ENCODE results near the gene ATXN1. TPM values are rescaled to one million over a fixed set of nuclear protein-coding genes. Genes with fewer than 3 reads are reported as not detected.

ATXN1 gene
- total and polyA plus RNA-seq, 2 of the 13 experiments (the other 11 are each of a cell fraction or from before 2014, with no cell fraction given), result 20.7 to 39.5 TPM

DNA sequence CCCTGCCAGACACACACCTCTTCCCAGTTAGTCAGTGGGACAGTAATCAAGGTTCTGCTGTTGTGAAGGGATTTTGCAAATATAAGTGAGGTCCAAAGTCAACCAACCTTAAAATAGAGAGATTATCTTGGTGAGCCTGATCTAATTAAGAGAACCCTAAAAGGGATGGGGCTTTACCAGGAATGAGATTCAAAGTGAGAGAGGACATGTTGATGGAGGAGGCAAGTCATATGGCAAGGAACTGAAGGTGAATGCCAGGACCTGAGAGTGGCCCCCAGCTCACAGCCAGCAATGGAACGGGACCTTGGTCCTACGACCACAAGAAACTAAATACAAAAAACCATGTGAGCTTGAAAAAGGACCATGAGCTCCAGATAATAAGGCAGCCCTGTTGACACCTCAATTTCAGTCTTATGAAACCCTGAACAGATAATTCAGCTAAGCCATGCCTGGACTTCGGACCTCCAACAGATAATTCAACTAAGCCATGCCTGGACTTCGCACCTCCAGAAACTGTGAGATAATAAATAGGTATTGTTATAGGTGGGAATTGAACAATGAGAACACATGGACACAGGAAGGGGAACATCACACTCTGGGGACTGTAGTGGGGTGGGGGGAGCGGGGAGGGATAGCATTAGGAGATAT, 269.5 kb downstream of the ATXN1 start (continued):
- TF ChIP-seq, protein P1, sequence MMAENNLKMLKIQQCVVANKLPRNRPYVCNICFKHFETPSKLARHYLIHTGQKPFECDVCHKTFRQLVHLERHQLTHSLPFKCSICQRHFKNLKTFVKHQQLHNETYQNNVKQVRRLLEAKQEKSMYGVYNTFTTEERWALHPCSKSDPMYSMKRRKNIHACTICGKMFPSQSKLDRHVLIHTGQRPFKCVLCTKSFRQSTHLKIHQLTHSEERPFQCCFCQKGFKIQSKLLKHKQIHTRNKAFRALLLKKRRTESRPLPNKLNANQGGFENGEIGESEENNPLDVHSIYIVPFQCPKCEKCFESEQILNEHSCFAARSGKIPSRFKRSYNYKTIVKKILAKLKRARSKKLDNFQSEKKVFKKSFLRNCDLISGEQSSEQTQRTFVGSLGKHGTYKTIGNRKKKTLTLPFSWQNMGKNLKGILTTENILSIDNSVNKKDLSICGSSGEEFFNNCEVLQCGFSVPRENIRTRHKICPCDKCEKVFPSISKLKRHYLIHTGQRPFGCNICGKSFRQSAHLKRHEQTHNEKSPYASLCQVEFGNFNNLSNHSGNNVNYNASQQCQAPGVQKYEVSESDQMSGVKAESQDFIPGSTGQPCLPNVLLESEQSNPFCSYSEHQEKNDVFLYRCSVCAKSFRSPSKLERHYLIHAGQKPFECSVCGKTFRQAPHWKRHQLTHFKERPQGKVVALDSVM (CRISPR knock-in tag; IDR thresholded peaks at IDR 0.05), result no peak
- no peak for TF ChIP-seq ZFP41 (CRISPR knock-in tag; IDR thresholded peaks at IDR 0.05; ENCODE audit: borderline replicate concordance)
- TF ChIP-seq, protein P2, sequence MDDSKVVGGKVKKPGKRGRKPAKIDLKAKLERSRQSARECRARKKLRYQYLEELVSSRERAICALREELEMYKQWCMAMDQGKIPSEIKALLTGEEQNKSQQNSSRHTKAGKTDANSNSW (CRISPR knock-in tag; IDR thresholded peaks at IDR 0.05; ENCODE audit: borderline replicate concordance), result no peak
- TF ChIP-seq SP5 (CRISPR knock-in tag; IDR thresholded peaks at IDR 0.05; ENCODE audit: borderline replicate concordance, low read depth), result no peak
- peak; percentile 58; the same call in 1 of the 2 replicates for TF ChIP-seq ZNF414 (CRISPR knock-in tag; IDR thresholded peaks at IDR 0.05)
- TF ChIP-seq ZNF333 (CRISPR knock-in tag; IDR thresholded peaks at IDR 0.05; ENCODE audit: borderline replicate concordance), result no peak
- no peak for TF ChIP-seq ZNF17 (CRISPR knock-in tag; IDR thresholded peaks at IDR 0.05)
- TF ChIP-seq ZNF530 (CRISPR knock-in tag; IDR thresholded peaks at IDR 0.05; ENCODE audit: low read depth), result no peak
- no peak for TF ChIP-seq RBFOX2 (IDR thresholded peaks at IDR 0.05; ENCODE audit: low read depth, low read length)
- TF ChIP-seq, protein P3, sequence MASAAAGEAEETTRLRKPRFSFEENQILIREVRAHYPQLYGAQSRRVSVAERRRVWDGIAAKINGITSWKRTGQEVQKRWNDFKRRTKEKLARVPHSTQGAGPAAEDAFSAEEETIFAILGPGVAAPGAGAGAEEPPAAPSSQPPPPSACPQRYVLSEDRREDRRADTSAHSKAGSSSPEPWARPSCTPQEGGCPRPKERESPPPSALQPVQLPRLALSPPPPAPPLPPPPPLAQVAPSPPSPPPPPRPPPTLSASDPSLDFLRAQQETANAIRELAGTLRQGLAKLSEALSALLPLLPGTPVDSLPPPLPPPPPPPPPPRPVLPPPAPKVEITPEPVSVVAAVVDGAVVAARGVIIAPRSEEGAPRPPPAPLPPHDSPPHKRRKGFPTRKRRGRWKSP (CRISPR knock-in tag; IDR thresholded peaks at IDR 0.05), result no peak
- TF ChIP-seq ZNF747 (CRISPR knock-in tag; IDR thresholded peaks at IDR 0.05; ENCODE audit: borderline replicate concordance), result no peak
- peak; percentile 47; the same call in 1 of the 2 replicates for TF ChIP-seq NCOA2 (CRISPR knock-in tag; IDR thresholded peaks at IDR 0.05)
- no peak for TF ChIP-seq ZNF383 (CRISPR knock-in tag; IDR thresholded peaks at IDR 0.05; ENCODE audit: borderline replicate concordance)
- TF ChIP-seq TFE3 (CRISPR knock-in tag; IDR thresholded peaks at IDR 0.05), result peak; percentile 48; the same call in 1 of the 2 replicates
- TF ChIP-seq BORCS8-MEF2B (CRISPR knock-in tag; IDR thresholded peaks at IDR 0.05), result no peak
- TF ChIP-seq SKI (IDR thresholded peaks at IDR 0.05; ENCODE audit: partially characterized antibody), result no peak
- no peak for TF ChIP-seq SKIL (CRISPR knock-in tag; IDR thresholded peaks at IDR 0.05; ENCODE audit: borderline replicate concordance)
- no peak for TF ChIP-seq ZNF674 (CRISPR knock-in tag; IDR thresholded peaks at IDR 0.05; ENCODE audit: low read depth)
- TF ChIP-seq ZMAT3 (CRISPR knock-in tag; conservative IDR thresholded peaks at IDR 0.05), result 0 out of 2 replicates have a peak, but pooled peaks have one; percentile 37
- no peak for TF ChIP-seq ZNF234 (CRISPR knock-in tag; conservative IDR thresholded peaks at IDR 0.05)
